ENCODE measurements around the gene ARID4B.
"Not testable (repeated sequence)": the region's sequence is repeated elsewhere in the genome, so short reads cannot be mapped to it uniquely, and the experiment has no call there.

Gene ARID4B

GRCh38 chr1:235279694-235280093 lies 48.3 kb downstream of the ARID4B start:
- no peak for FAIRE-seq
- DNase-seq (ENCODE audit: insufficient read length) = no peak
- TF ChIP-seq POLR2AphosphoS5 (IDR thresholded peaks at IDR 0.05; ENCODE audit: low read depth, low read length) (no peak), POLR2A (IDR thresholded peaks at IDR 0.05; ENCODE audit: low read depth, low read length) (no peak), TAF1 (IDR thresholded peaks at IDR 0.05; ENCODE audit: borderline replicate concordance, low read depth, low read length) (no peak)

- FAIRE-seq = no peak
Measured at GRCh38 chr1:235278915-235279292, 49.1 kb downstream of the ARID4B start.

GRCh38 chr1:235278233-235278914 lies 49.6 kb downstream of the ARID4B start:
- TF ChIP-seq POLR2A (IDR thresholded peaks at IDR 0.05; ENCODE audit: low read depth, low read length) (no peak), POLR2AphosphoS5 (IDR thresholded peaks at IDR 0.05; ENCODE audit: low read depth, low read length) (no peak), TAF1 (IDR thresholded peaks at IDR 0.05; ENCODE audit: borderline replicate concordance, low read depth, low read length) (no peak)
- DNase-seq (ENCODE audit: insufficient read length) (no peak), FAIRE-seq (no peak)

More at GRCh38 chr1:235278915-235279292, 49.1 kb downstream of the ARID4B start:
- DNase-seq (ENCODE audit: insufficient read length) = no peak
- TF ChIP-seq POLR2AphosphoS5 (IDR thresholded peaks at IDR 0.05; ENCODE audit: low read depth, low read length) (no peak), POLR2A (IDR thresholded peaks at IDR 0.05; ENCODE audit: low read depth, low read length) (no peak)

GRCh38 chr1:235277709-235278108 lies 50.3 kb downstream of the ARID4B start:
- DNase-seq (ENCODE audit: insufficient read length) (no peak), FAIRE-seq (peak; percentile 27)
- no peak for TF ChIP-seq TAF1 (IDR thresholded peaks at IDR 0.05; ENCODE audit: borderline replicate concordance, low read depth, low read length)
- no peak for TF ChIP-seq POLR2A (IDR thresholded peaks at IDR 0.05; ENCODE audit: low read depth, low read length)
- no peak for TF ChIP-seq POLR2AphosphoS5 (IDR thresholded peaks at IDR 0.05; ENCODE audit: low read depth, low read length)

- FAIRE-seq (no peak), DNase-seq (ENCODE audit: insufficient read length) (no peak)
- TF ChIP-seq TAF1 (IDR thresholded peaks at IDR 0.05; ENCODE audit: borderline replicate concordance, low read depth, low read length) (no peak), POLR2A (IDR thresholded peaks at IDR 0.05; ENCODE audit: low read depth, low read length) (no peak), POLR2AphosphoS5 (IDR thresholded peaks at IDR 0.05; ENCODE audit: low read depth, low read length) (no peak)
Measured at GRCh38 chr1:235275836-235276235, 52.1 kb downstream of the ARID4B start.

- DNase-seq (ENCODE audit: insufficient read length) (peak; percentile 22), FAIRE-seq (peak; percentile 90)
- TF ChIP-seq POLR2A (IDR thresholded peaks at IDR 0.05; ENCODE audit: low read depth, low read length) (no peak), TAF1 (IDR thresholded peaks at IDR 0.05; ENCODE audit: borderline replicate concordance, low read depth, low read length) (no peak), POLR2AphosphoS5 (IDR thresholded peaks at IDR 0.05; ENCODE audit: low read depth, low read length) (no peak)
Measured at GRCh38 chr1:235275223-235275622, 52.8 kb downstream of the ARID4B start.

GRCh38 chr1:235272851-235273250 lies 55.1 kb downstream of the ARID4B start:
- FAIRE-seq (no peak), DNase-seq (ENCODE audit: insufficient read length) (no peak)
- no peak for TF ChIP-seq POLR2AphosphoS5 (IDR thresholded peaks at IDR 0.05; ENCODE audit: low read depth, low read length)
- no peak for TF ChIP-seq POLR2A (IDR thresholded peaks at IDR 0.05; ENCODE audit: low read depth, low read length)
- TF ChIP-seq TAF1 (IDR thresholded peaks at IDR 0.05; ENCODE audit: borderline replicate concordance, low read depth, low read length) = no peak

GRCh38 chr1:235270625-235271024 lies 57.4 kb downstream of the ARID4B start:
- no peak for TF ChIP-seq TAF1 (IDR thresholded peaks at IDR 0.05; ENCODE audit: borderline replicate concordance, low read depth, low read length)
- no peak for TF ChIP-seq POLR2A (IDR thresholded peaks at IDR 0.05; ENCODE audit: low read depth, low read length)
- TF ChIP-seq POLR2AphosphoS5 (IDR thresholded peaks at IDR 0.05; ENCODE audit: low read depth, low read length) = no peak
- no peak for DNase-seq (ENCODE audit: insufficient read length)
- FAIRE-seq = peak; percentile 5

- not testable (repeated sequence) for FAIRE-seq; DNase-seq (ENCODE audit: insufficient read length)
Measured at GRCh38 chr1:235269990-235270389, 58.0 kb downstream of the ARID4B start.

GRCh38 chr1:235268379-235269125 lies 59.4 kb downstream of the ARID4B start:
- DNase-seq (ENCODE audit: insufficient read length) (no peak), FAIRE-seq (no peak)
- TF ChIP-seq TAF1 (IDR thresholded peaks at IDR 0.05; ENCODE audit: borderline replicate concordance, low read depth, low read length) (no peak), POLR2A (IDR thresholded peaks at IDR 0.05; ENCODE audit: low read depth, low read length) (no peak), POLR2AphosphoS5 (IDR thresholded peaks at IDR 0.05; ENCODE audit: low read depth, low read length) (no peak)

- no peak for DNase-seq (ENCODE audit: insufficient read length)
- FAIRE-seq = no peak
- TF ChIP-seq POLR2A (IDR thresholded peaks at IDR 0.05; ENCODE audit: low read depth, low read length) (no peak), TAF1 (IDR thresholded peaks at IDR 0.05; ENCODE audit: borderline replicate concordance, low read depth, low read length) (no peak), POLR2AphosphoS5 (IDR thresholded peaks at IDR 0.05; ENCODE audit: low read depth, low read length) (no peak)
Measured at GRCh38 chr1:235266967-235267366, 61.0 kb downstream of the ARID4B start.

GRCh38 chr1:235266325-235266724 lies 61.7 kb downstream of the ARID4B start:
- TF ChIP-seq POLR2A (IDR thresholded peaks at IDR 0.05; ENCODE audit: low read depth, low read length) (no peak), TAF1 (IDR thresholded peaks at IDR 0.05; ENCODE audit: borderline replicate concordance, low read depth, low read length) (no peak), POLR2AphosphoS5 (IDR thresholded peaks at IDR 0.05; ENCODE audit: low read depth, low read length) (no peak)
- no peak for FAIRE-seq
- DNase-seq (ENCODE audit: insufficient read length) = no peak
